Measurements from ENCODE around the gene CFAP43. TPM values are rescaled to one million over a fixed set of nuclear protein-coding genes. Genes with fewer than 3 reads are reported as not detected.
A peak's percentile ranks its signal among the peaks of the same experiment; 100 is the strongest.

The CFAP43 gene
- total RNA-seq, 1 donor from 2014 or later = not detected

- Mint-ChIP-seq H3K27me3 (ENCODE audit: unreplicated experiment) (no peaks in the 10 kb centered on the region), H3K9me3 (ENCODE audit: unreplicated experiment) (no peaks in the 10 kb centered on the region), H3K4me1 (ENCODE audit: unreplicated experiment) (peaks cover 25% of the 10 kb centered on the region), H3K36me3 (ENCODE audit: unreplicated experiment) (peaks cover 7% of the 10 kb centered on the region), H3K4me3 (ENCODE audit: unreplicated experiment) (peak overlapping the region; percentile 90), H3K27ac (ENCODE audit: unreplicated experiment) (no peak overlapping the region)
- TF ChIP-seq CTCF (IDR thresholded peaks at IDR 0.05) = peak; percentile 57
- DNase-seq (ENCODE audit: extremely low spot score, unreplicated experiment) = no peak
Observed at GRCh38 chr10:104123397-104123796, 108.8 kb downstream of the CFAP43 start.

GRCh38 chr10:104122225-104123107 lies 109.7 kb downstream of the CFAP43 start:
- H3K27ac Mint-ChIP-seq (ENCODE audit: unreplicated experiment) = peak overlapping the region; percentile 89
- H3K4me3 Mint-ChIP-seq (ENCODE audit: unreplicated experiment) = peak overlapping the region; percentile 90
- no peak for DNase-seq (ENCODE audit: extremely low spot score, unreplicated experiment)
- no peaks in the 10 kb centered on the region for H3K27me3 Mint-ChIP-seq (ENCODE audit: unreplicated experiment)
- no peak for TF ChIP-seq CTCF (IDR thresholded peaks at IDR 0.05)
- H3K4me1 Mint-ChIP-seq (ENCODE audit: unreplicated experiment) = peaks cover 25% of the 10 kb centered on the region
- H3K9me3 Mint-ChIP-seq (ENCODE audit: unreplicated experiment) = no peaks in the 10 kb centered on the region
- peaks cover 7% of the 10 kb centered on the region for H3K36me3 Mint-ChIP-seq (ENCODE audit: unreplicated experiment)

- Mint-ChIP-seq H3K27ac (ENCODE audit: unreplicated experiment) (peak within 1 kb of the TSS; percentile 100), H3K4me1 (ENCODE audit: unreplicated experiment) (peaks cover 25% of the 10 kb centered on the region), H3K27me3 (ENCODE audit: unreplicated experiment) (no peaks in the 10 kb centered on the region), H3K4me3 (ENCODE audit: unreplicated experiment) (peak within 1 kb of the TSS; percentile 90), H3K9me3 (ENCODE audit: unreplicated experiment) (no peaks in the 10 kb centered on the region), H3K36me3 (ENCODE audit: unreplicated experiment) (peaks cover 7% of the 10 kb centered on the region)
- peak; percentile 72 for TF ChIP-seq CTCF (IDR thresholded peaks at IDR 0.05)
- peak; percentile 100 for DNase-seq (ENCODE audit: extremely low spot score, unreplicated experiment)
Observed at GRCh38 chr10:104121485-104122224, 110.5 kb downstream of the CFAP43 start, which contains the start of gene SFR1. TSS of gene SFR1 (plus strand) at chr10:104122171. CDS start at chr10:104122184, 13 bp downstream.

- H3K4me3 Mint-ChIP-seq (ENCODE audit: unreplicated experiment) = peak overlapping the region; percentile 90
- peak overlapping the region; percentile 100 for H3K27ac Mint-ChIP-seq (ENCODE audit: unreplicated experiment)
- H3K27me3 Mint-ChIP-seq (ENCODE audit: unreplicated experiment) = no peaks in the 10 kb centered on the region
- H3K36me3 Mint-ChIP-seq (ENCODE audit: unreplicated experiment) = peaks cover 4% of the 10 kb centered on the region
- peaks cover 25% of the 10 kb centered on the region for H3K4me1 Mint-ChIP-seq (ENCODE audit: unreplicated experiment)
- TF ChIP-seq CTCF (IDR thresholded peaks at IDR 0.05) = no peak
- peak; percentile 94 for DNase-seq (ENCODE audit: extremely low spot score, unreplicated experiment)
- H3K9me3 Mint-ChIP-seq (ENCODE audit: unreplicated experiment) = no peaks in the 10 kb centered on the region
Observed at GRCh38 chr10:104120903-104121484, 111.2 kb downstream of the CFAP43 start.
